Lung (tissue), 12 donors: ENCODE results near the gene KIAA1671. TPM values are rescaled to one million over a fixed set of nuclear protein-coding genes. Genes with fewer than 3 reads are reported as not detected.

ENCODE experiments used
- ATAC-seq: fragments of 200-7000 bp; cut with Tn5 transposase; one replicate; pipeline ENCODE4 v1.9.1; 2020; ENCODE audit warnings: moderate number of reproducible peaks; ENCODE audit not compliant: insufficient read depth, low FRiP score
- DNase-seq, 3 donors: peaks; one replicate each; pipeline ENCODE4 v3.0.0-alpha.2; 2013 to 2017
- H3K27ac ChIP-seq, 2 donors: one replicate each; pipeline ENCODE4 v1.5.1; 2013; ENCODE audit warnings: mild to moderate bottlenecking in 2 of 2, moderate library complexity in 2 of 2, control low read depth in 1 of 2, inconsistent platforms in 1 of 2, low read depth in 1 of 2, low read length in 1 of 2
- H3K27me3 ChIP-seq, 3 donors: one replicate each; pipeline ENCODE4 v1.5.1; 2013; ENCODE audit warnings: low read length in 2 of 3; ENCODE audit not compliant: control insufficient read depth in 3 of 3, insufficient read depth in 3 of 3
- H3K36me3 ChIP-seq, 4 donors: one replicate each; pipeline ENCODE4 v1.5.1; 2013; ENCODE audit warnings: low read length in 4 of 4, mild to moderate bottlenecking in 1 of 4, moderate library complexity in 1 of 4; ENCODE audit not compliant: control insufficient read depth in 4 of 4, insufficient read depth in 4 of 4
- H3K4me1 ChIP-seq, 5 donors: one replicate each; pipeline ENCODE4 v1.5.1; 2013; ENCODE audit warnings: low read length in 5 of 5, mild to moderate bottlenecking in 2 of 5, moderate library complexity in 1 of 5; ENCODE audit not compliant: control insufficient read depth in 5 of 5, insufficient read depth in 5 of 5
- H3K4me3 ChIP-seq: one replicate; pipeline ENCODE4 v1.5.1; 2013; ENCODE audit warnings: mild to moderate bottlenecking, control low read depth, moderate library complexity
- H3K9ac ChIP-seq, 2 donors: one replicate each; pipeline ENCODE4 v1.5.1; 2013; ENCODE audit warnings: low read length in 2 of 2, control low read depth in 1 of 2; ENCODE audit not compliant: insufficient read depth in 1 of 2
- H3K9me3 ChIP-seq, 4 donors: one replicate each; pipeline ENCODE4 v1.5.1; 2013; ENCODE audit warnings: low read length in 3 of 4, mild to moderate bottlenecking in 1 of 4, moderate library complexity in 1 of 4; ENCODE audit not compliant: control insufficient read depth in 4 of 4, insufficient read depth in 3 of 4
- CTCF ChIP-seq: IDR thresholded peaks from 2 replicates; pipeline ENCODE4 v1.5.1; 2012; ENCODE audit warnings: mild to moderate bottlenecking; ENCODE audit errors: control extremely low read depth, extremely low read depth
- WGBS, 2 donors: extraction: QIAGEN DNeasy Blood & Tissue Kit; methylation state at CpG; one replicate each; pipeline ENCODE4 v1.1.7; 2013; 5-methylcytosine and 5-hydroxymethylcytosine counted together
- polyA plus RNA-seq, 2 donors: library from polyadenylated mRNA; stranded (reverse); fragments of 200-250 nt; gene quantifications; one replicate each; pipeline ENCODE4 v1.2.1, GENCODE V29; 2013
- total RNA-seq, 2 donors: library from RNA; depleted of rRNA in 1 of 2; stranded (reverse); fragments of >200 nt in 1 of 2; gene quantifications; one replicate each; pipeline ENCODE4 v1.2.1, GENCODE V29; 2014 to 2021
- donor health status: control.
- donor health status: control.
- donor health status: Bipolar disorder and iron deficiency.
- donor health status: healthy.
- donor health status: DM: yes; HTN: yes; CAD: no.

KIAA1671 gene
- total and polyA plus RNA-seq, 4 donors, result 7.6 to 44.6 (median 24.0) TPM

GRCh38 chr22:25048659-25049647 is 96.4 kb downstream of the KIAA1671 start:
- Histone ChIP-seq H3K4me3 (no peak overlapping the region), H3K9ac (no peak overlapping the region), H3K27ac (no peak overlapping the region), H3K9me3 (peaks cover 0 to 5% (median 2%) of the 10 kb centered on the region in 4 donors), H3K36me3 (peaks cover 0 to 14% (median 0%) of the 10 kb centered on the region in 4 donors), H3K4me1 (peaks cover 0 to 5% (median 0%) of the 10 kb centered on the region in 5 donors), H3K27me3 (no peaks in the 10 kb centered on the region)
- TF ChIP-seq CTCF, result peak; percentile 90
- DNase-seq (peak; percentile 48 to 58 (median 57)), ATAC-seq (peak; percentile 53)
- whole genome bisulfite sequencing, 2 donors, result 37 to 58% methylated on average over 9 of the region's 9 CpGs

- Histone ChIP-seq H3K36me3 (peaks cover 0 to 14% (median 0%) of the 10 kb centered on the region in 4 donors), H3K27ac (no peak overlapping the region), H3K9ac (no peak overlapping the region), H3K4me3 (no peak overlapping the region), H3K27me3 (no peaks in the 10 kb centered on the region), H3K4me1 (peaks cover 0 to 2% (median 0%) of the 10 kb centered on the region in 5 donors), H3K9me3 (peaks cover 0 to 5% (median 2%) of the 10 kb centered on the region in 4 donors)
- DNase-seq (no peak), ATAC-seq (no peak)
- WGBS, 2 donors, result 81 to 88% methylated on average over 6 of the region's 6 CpGs
- no peak for TF ChIP-seq CTCF
Measured at GRCh38 chr22:25049770-25050169, 97.3 kb downstream of the KIAA1671 start.

GRCh38 chr22:25050566-25050965 is 98.0 kb downstream of the KIAA1671 start:
- no peak for ATAC-seq
- no peak overlapping the region for H3K4me3 ChIP-seq
- no peak for DNase-seq
- H3K27ac ChIP-seq, result no peak overlapping the region
- WGBS, 2 donors, result 96 to 97% methylated on average over 5 of the region's 5 CpGs
- peaks cover 0 to 5% (median 2%) of the 10 kb centered on the region in 4 donors for H3K9me3 ChIP-seq
- no peak for TF ChIP-seq CTCF
- H3K36me3 ChIP-seq, result peaks cover 0 to 14% (median 0%) of the 10 kb centered on the region in 4 donors
- H3K27me3 ChIP-seq, result no peaks in the 10 kb centered on the region
- H3K9ac ChIP-seq, result no peak overlapping the region
- H3K4me1 ChIP-seq, result peaks cover 0 to 2% (median 0%) of the 10 kb centered on the region in 5 donors
